H1 (cell line): ENCODE measurements around the gene TMEM134. TPM values are rescaled to one million over a fixed set of nuclear protein-coding genes. Genes with fewer than 3 reads are reported as not detected.

Experiments
- CTCF ChIA-PET: fragments of 300-600 bp; sonication (Branson Sonifier 250); formaldehyde crosslinking; loops from one replicate; lab custom pipeline; 2021; ENCODE audit not compliant: partially characterized antibody; lab: Charles Lee
- POLR2A ChIA-PET: fragments of 300-600 bp; sonication (Branson Sonifier 250); formaldehyde crosslinking; loops from one replicate; lab custom pipeline; 2021; ENCODE audit warnings: inconsistent platforms; ENCODE audit not compliant: partially characterized antibody; lab: Charles Lee
- DNase-seq, 2 experiments: peaks; one replicate each; pipeline versions ENCODE4 v3.0.0 to v3.0.0-alpha.2; 2010 to 2022; ENCODE audit warnings: low spot score in 2 of 2, low read depth in 1 of 2, mixed read lengths in 1 of 2
- FAIRE-seq: peaks from 2 replicates; lab custom pipeline; 2011; peaks lifted over from hg19 to GRCh38; lab: Jason Lieb, UNC
- H2AFZ ChIP-seq: 2 replicates; pipeline ENCODE4 v1.8.1; 2012; ENCODE audit warnings: low read length, inconsistent platforms
- H2AK5ac ChIP-seq: 2 replicates; pipeline ENCODE4 v1.6.1; 2013; ENCODE audit warnings: low read depth, low read length
- H2BK120ac ChIP-seq: replicated peaks from 2 replicates; pipeline ENCODE3; 2013; ENCODE audit warnings: low read depth, low read length, inconsistent platforms
- H2BK12ac ChIP-seq: 2 replicates; pipeline ENCODE4 v1.6.1; 2013; ENCODE audit warnings: low read depth, low read length
- H2BK15ac ChIP-seq: 2 replicates; pipeline ENCODE4 v1.6.1; 2013; ENCODE audit warnings: low read length
- H2BK20ac ChIP-seq: 2 replicates; pipeline ENCODE4 v1.6.1; 2013; ENCODE audit warnings: low read length
- H2BK5ac ChIP-seq: 2 replicates; pipeline ENCODE4 v1.6.1; 2013; ENCODE audit warnings: low read depth, low read length
- H3K14ac ChIP-seq: 2 replicates; pipeline ENCODE4 v1.6.1; 2013; ENCODE audit warnings: inconsistent platforms; ENCODE audit not compliant: insufficient read length
- H3K18ac ChIP-seq: 2 replicates; pipeline ENCODE4 v1.6.1; 2013; ENCODE audit warnings: low read length; ENCODE audit errors: extremely low read depth
- H3K23ac ChIP-seq: 2 replicates; pipeline ENCODE4 v1.6.1; 2013; ENCODE audit warnings: inconsistent platforms; ENCODE audit not compliant: insufficient read length
- H3K23me2 ChIP-seq: 2 replicates; pipeline ENCODE4 v1.6.1; 2013; ENCODE audit warnings: low read depth, low read length
- H3K27ac ChIP-seq: 2 replicates; pipeline ENCODE4 v1.6.1; 2011; ENCODE audit warnings: low read depth, low read length, inconsistent platforms
- H3K27me3 ChIP-seq, 4 experiments: replicated peaks in 1 of 4; 1 replicate in 1 of 4; 2 replicates in 3 of 4; pipeline versions ENCODE4 v1.6.1 to v1.8.1; 2011 to 2013; ENCODE audit warnings: low read length in 3 of 4, mild to moderate bottlenecking in 3 of 4, inconsistent platforms in 2 of 4, mixed read lengths in 2 of 4, moderate library complexity in 1 of 4; ENCODE audit not compliant: control insufficient read depth in 3 of 4, insufficient read depth in 3 of 4; ENCODE audit errors: extremely low read depth in 1 of 4
- H3K36me3 ChIP-seq, 4 experiments: 2 replicates each; pipeline versions ENCODE4 v1.6.1 to v1.8.1; 2011 to 2013; ENCODE audit warnings: mild to moderate bottlenecking in 4 of 4, low read length in 3 of 4, moderate library complexity in 2 of 4, control low read depth in 1 of 4, inconsistent platforms in 1 of 4; ENCODE audit not compliant: insufficient read depth in 4 of 4, control insufficient read depth in 2 of 4
- H3K4ac ChIP-seq: replicated peaks from 2 replicates; pipeline ENCODE3; 2013; ENCODE audit warnings: low read length, low read depth, mixed read lengths, inconsistent platforms; ENCODE audit not compliant: insufficient read length
- H3K4me1 ChIP-seq, 4 experiments: replicated peaks in 1 of 4; 1 replicate in 1 of 4; 2 replicates in 3 of 4; pipeline versions ENCODE4 v1.6.1 to v1.8.1; 2011 to 2013; ENCODE audit warnings: low read length in 3 of 4, inconsistent platforms in 2 of 4, mixed read lengths in 1 of 4; ENCODE audit not compliant: insufficient read depth in 4 of 4, control insufficient read depth in 3 of 4
- H3K4me2 ChIP-seq, 2 experiments: 2 replicates each; pipeline versions ENCODE4 v1.6.1 to v1.8.1; 2011 to 2013; ENCODE audit warnings: low read depth in 2 of 2, low read length in 2 of 2, control low read depth in 1 of 2, inconsistent platforms in 1 of 2, mild to moderate bottlenecking in 1 of 2; ENCODE audit not compliant: insufficient read depth in 1 of 2
- H3K4me3 ChIP-seq, 4 experiments: fragments of 200-600, 300-600 bp in 1 of 4; sonication (generic), shearing (Covaris generic), sonication (Bioruptor Twin) in 1 of 4; 2 replicates each; pipeline versions ENCODE4 v1.5.1 to v1.8.1; 2011 to 2016; ENCODE audit warnings: low read length in 4 of 4, low read depth in 3 of 4, control low read depth in 2 of 4, inconsistent platforms in 2 of 4, mild to moderate bottlenecking in 2 of 4, mixed read lengths in 1 of 4, moderate library complexity in 1 of 4; ENCODE audit not compliant: insufficient read depth in 2 of 4; ENCODE audit errors: extremely low read depth in 1 of 4
- H3K56ac ChIP-seq: replicated peaks from 2 replicates; pipeline ENCODE3; 2013; ENCODE audit warnings: low read depth, mild to moderate bottlenecking, mixed read lengths, low read length, inconsistent platforms; ENCODE audit not compliant: insufficient read length
- H3K79me1 ChIP-seq: 2 replicates; pipeline ENCODE4 v1.6.1; 2013; ENCODE audit warnings: low read depth, low read length, control low read depth
- H3K79me2 ChIP-seq, 2 experiments: 2 replicates each; pipeline versions ENCODE4 v1.6.1 to v1.8.1; 2012 to 2013; ENCODE audit warnings: low read length in 2 of 2, mild to moderate bottlenecking in 2 of 2, inconsistent platforms in 1 of 2; ENCODE audit not compliant: insufficient read depth in 2 of 2, control insufficient read depth in 1 of 2
- H3K9ac ChIP-seq, 4 experiments: replicated peaks in 1 of 4; 1 replicate in 1 of 4; 2 replicates in 3 of 4; pipeline versions ENCODE4 v1.6.1 to v1.8.1; 2011 to 2013; ENCODE audit warnings: low read depth in 3 of 4, low read length in 3 of 4, control low read depth in 2 of 4, mild to moderate bottlenecking in 2 of 4, moderate library complexity in 2 of 4, inconsistent platforms in 1 of 4; ENCODE audit errors: extremely low read depth in 1 of 4
- H3K9me3 ChIP-seq, 2 experiments: 2 replicates each; pipeline versions ENCODE4 v1.6.1 to v1.8.1; 2012 to 2013; ENCODE audit warnings: mild to moderate bottlenecking in 2 of 2, moderate library complexity in 2 of 2, control low read depth in 1 of 2, inconsistent platforms in 1 of 2, low read depth in 1 of 2, low read length in 1 of 2, mixed read lengths in 1 of 2; ENCODE audit not compliant: insufficient read depth in 2 of 2
- H4K20me1 ChIP-seq, 2 experiments: replicated peaks in 1 of 2; 2 replicates each; pipeline versions ENCODE3 to v1.8.1; 2011 to 2013; ENCODE audit warnings: inconsistent platforms in 2 of 2, low read length in 2 of 2, mild to moderate bottlenecking in 1 of 2; ENCODE audit not compliant: insufficient read depth in 2 of 2, control insufficient read depth in 1 of 2
- H4K5ac ChIP-seq: 2 replicates; pipeline ENCODE4 v1.6.1; 2013; ENCODE audit warnings: low read length, low read depth, mixed read lengths, inconsistent platforms; ENCODE audit not compliant: insufficient read length
- H4K8ac ChIP-seq: 2 replicates; pipeline ENCODE4 v1.8.0; 2013; ENCODE audit warnings: mild to moderate bottlenecking, moderate library complexity, low read length, inconsistent platforms; ENCODE audit not compliant: insufficient read depth; ENCODE audit errors: extremely low read depth
- H4K91ac ChIP-seq: replicated peaks from 2 replicates; pipeline ENCODE3; 2013; ENCODE audit warnings: low read length, mixed read lengths, inconsistent platforms; ENCODE audit not compliant: insufficient read length
- GTF2F1 ChIP-seq: IDR thresholded peaks from 2 replicates; pipeline ENCODE4 v1.6.1; 2012; ENCODE audit warnings: low read depth, low read length, improper control_type of control experiment, borderline replicate concordance
- RAD21 ChIP-seq, 2 experiments: IDR thresholded peaks in 1 of 2; conservative IDR thresholded peaks in 1 of 2; 2 replicates each; pipeline ENCODE4 v1.6.1; 2011; ENCODE audit warnings: low read depth in 2 of 2, low read length in 2 of 2, improper control_type of control experiment in 1 of 2, inconsistent platforms in 1 of 2, mild to moderate bottlenecking in 1 of 2, moderate library complexity in 1 of 2
- SRF ChIP-seq: IDR thresholded peaks from 2 replicates; pipeline ENCODE4 v1.6.1; 2011; ENCODE audit warnings: mild to moderate bottlenecking, low read depth, low read length, moderate library complexity
- WGBS, 2 experiments: shearing (Covaris generic) in 1 of 2; methylation state at CpG; one replicate each; pipeline versions ENCODE4 v1.1.6 to v1.1.7; 2013 to 2015; ENCODE audit warnings: low lambda C conversion rate in 2 of 2, mixed read lengths in 2 of 2, inconsistent platforms in 1 of 2, low coverage in 1 of 2, missing lambda C conversion rate in 1 of 2; ENCODE audit not compliant: insufficient replicate concordance in 2 of 2, insufficient coverage in 1 of 2, insufficient read length in 1 of 2; ENCODE audit errors: extremely low coverage in 1 of 2, missing lambda C conversion rate in 1 of 2; 5-methylcytosine and 5-hydroxymethylcytosine counted together
- polyA plus RNA-seq, 7 experiments: library from polyadenylated mRNA; depleted of rRNA in 3 of 7; stranded (reverse) in 5 of 7; unstranded in 2 of 7; fragments of >200 nt in 5 of 7; fragments of 200-250 nt in 2 of 7; gene quantifications; 1 replicate in 5 of 7; 2 replicates in 1 of 7; 4 replicates in 1 of 7; pipeline versions ENCODE4 v1.2.1 to v1.2.3, GENCODE V29; 2011 to 2013; ENCODE audit warnings: missing spikeins in 2 of 7, mixed read lengths in 2 of 7
- total RNA-seq: library from RNA; stranded (reverse); fragmentation: NEBNext Ultra II Directional; extraction: Animal tissue kit (Norgen Biotek cat#: 25700); gene quantifications from 2 replicates; pipeline ENCODE4 v1.2.1, GENCODE V29; 2021

The TMEM134 gene
- total and polyA plus RNA-seq, 2 of the 8 experiments (the other 6 are each of a cell fraction or from before 2014, with no cell fraction given), result 32.4 to 229 TPM

- Histone ChIP-seq H3K4me2 (no peak overlapping the region), H3K9ac (no peak overlapping the region), H3K36me3 (peaks cover 0 to 8% (median 2%) of the 10 kb centered on the region in 4 experiments; a peak in 5 of 8 replicates), H3K27ac (no peak overlapping the region), H3K18ac (no peak overlapping the region), H4K8ac (0 out of 2 replicates have a peak overlapping the region, but pooled peaks have one; percentile 35), H3K4ac (no peak overlapping the region), H3K79me2 (0 out of 4 replicates have a peak, but pooled peaks cover 0 to 8% of the 10 kb centered on the region in 2 experiments), H3K23me2 (peaks cover 17% of the 10 kb centered on the region; the same call in 1 of the 2 replicates), H2BK15ac (no peak overlapping the region), H2BK5ac (no peak overlapping the region), H3K4me1 (peaks cover 0 to 26% (median 10%) of the 10 kb centered on the region in 4 experiments; a peak in 6 of 7 replicates), H3K9me3 (no peaks in the 10 kb centered on the region), H3K23ac (no peak overlapping the region), H2BK20ac (no peak overlapping the region), H3K56ac (no peak overlapping the region), H3K27me3 (peaks cover 0 to 8% (median 4%) of the 10 kb centered on the region in 4 experiments; a peak in 3 of 7 replicates), H3K14ac (no peak overlapping the region), H2BK12ac (no peak overlapping the region), H2AFZ (no peak overlapping the region), H3K4me3 (no peak overlapping the region), H4K20me1 (peaks cover 4 to 16% of the 10 kb centered on the region in 2 experiments), H3K79me1 (no peaks in the 10 kb centered on the region), H4K91ac (no peak overlapping the region), H2AK5ac (no peak overlapping the region), H4K5ac (no peak overlapping the region), H2BK120ac (no peak overlapping the region)
- ChIA-PET CTCF (interaction anchor here (1.2 to 1.4 kb wide), 3 partner anchors 10 to 112 kb away, joined by 3 to 4 read pairs (median 4); no protein-coding TSS in a partner anchor), POLR2A (interaction anchor here (1.3 kb wide), 1 partner anchor 11 kb away, joined by 3 read pairs; no protein-coding TSS in a partner anchor)
- no peak for FAIRE-seq
- WGBS, 2 experiments, result 91% methylated on average over 16 of the region's 18 CpGs; no CpG with 5 or more reads in 1 of the 2 experiments
- DNase-seq, result no peak
- TF ChIP-seq SRF (no peak), GTF2F1 (no peak), RAD21 (IDR thresholded peaks at IDR 0.05 in 1 of 2, conservative IDR thresholded peaks at IDR 0.05 in 1 of 2; ENCODE audit: low read depth in 2 of 2, low read length in 2 of 2) (no peak)
These were observed 33.4 kb upstream of the TMEM134 start for GRCh38 chr11:67502328-67502979.
